DMS 273 (cell line): ENCODE data around the gene PDE1A.

Experiments used
- DNase-seq: peaks from one replicate; lab custom pipeline; 2025; ENCODE audit not compliant: unreplicated experiment; lab: John Stamatoyannopoulos, UW

Gene PDE1A

GRCh38 chr2:182220335-182220734 is 206.5 kb downstream of the PDE1A start:
- no peak for DNase-seq

GRCh38 chr2:182210669-182211068 is 216.2 kb downstream of the PDE1A start:
- DNase-seq = no peak

GRCh38 chr2:182208421-182208820 is 218.4 kb downstream of the PDE1A start:
- DNase-seq = peak; percentile 68

GRCh38 chr2:182207049-182207746 is 219.6 kb downstream of the PDE1A start:
- DNase-seq = no peak

- no peak for DNase-seq
Measured at GRCh38 chr2:182197529-182197928, 229.3 kb downstream of the PDE1A start.

GRCh38 chr2:182193291-182193690 is 233.5 kb downstream of the PDE1A start:
- no peak for DNase-seq

- DNase-seq = no peak
Measured at GRCh38 chr2:182191061-182191460, 235.8 kb downstream of the PDE1A start.

- DNase-seq = no peak
Measured at GRCh38 chr2:182187130-182187529, 239.7 kb downstream of the PDE1A start.

- peak; percentile 80 for DNase-seq
Measured at GRCh38 chr2:182186132-182186735, 240.6 kb downstream of the PDE1A start.

GRCh38 chr2:182182436-182182835 is 244.4 kb downstream of the PDE1A start:
- no peak for DNase-seq

- DNase-seq = no peak
Measured at GRCh38 chr2:182181381-182181780, 245.5 kb downstream of the PDE1A start.

- no peak for DNase-seq
Measured at GRCh38 chr2:182179176-182179575, 247.7 kb downstream of the PDE1A start.

- DNase-seq = no peak
Measured at GRCh38 chr2:182173944-182174622, 252.8 kb downstream of the PDE1A start.

GRCh38 chr2:182170341-182170740 is 256.5 kb downstream of the PDE1A start:
- DNase-seq = no peak

GRCh38 chr2:182167882-182168281 is 259.0 kb downstream of the PDE1A start:
- no peak for DNase-seq

- no peak for DNase-seq
Measured at GRCh38 chr2:182166841-182167240, 260.0 kb downstream of the PDE1A start.

- DNase-seq = no peak
Measured at GRCh38 chr2:182166406-182166805, 260.4 kb downstream of the PDE1A start.

- DNase-seq = no peak
Measured at GRCh38 chr2:182165202-182165601, 261.6 kb downstream of the PDE1A start.

- no peak for DNase-seq
Measured at GRCh38 chr2:182164686-182165085, 262.1 kb downstream of the PDE1A start.

- no peak for DNase-seq
Measured at GRCh38 chr2:182163878-182164277, 263.0 kb downstream of the PDE1A start.

- no peak for DNase-seq
Measured at GRCh38 chr2:182148344-182148743, 278.5 kb downstream of the PDE1A start.

GRCh38 chr2:182144776-182145165 is 282.1 kb downstream of the PDE1A start:
- peak; percentile 8 for DNase-seq
